Mammary epithelial cell (primary cell): Measurements from ENCODE around the gene NEURL4.

Source experiments
- EZH2 ChIP-seq: IDR thresholded peaks from 2 replicates; pipeline ENCODE4 v1.6.1; 2012; ENCODE audit warnings: low read length, inconsistent platforms, borderline replicate concordance
- TF ChIP-seq, protein P1 (sequence below), 2 donors: IDR thresholded peaks in 1 of 2; conservative IDR thresholded peaks in 1 of 2; 2 replicates each; pipeline ENCODE4 v1.5.1; 2011 to 2012; ENCODE audit warnings: inconsistent platforms in 2 of 2, low read length in 2 of 2, mild to moderate bottlenecking in 2 of 2, control low read depth in 1 of 2, low read depth in 1 of 2; ENCODE audit not compliant: insufficient read depth in 1 of 2; ENCODE audit errors: extremely low read depth in 1 of 2

GRCh38 chr17:7325031-7325528 is 4.1 kb downstream of the NEURL4 start:
- TF ChIP-seq, protein P1, sequence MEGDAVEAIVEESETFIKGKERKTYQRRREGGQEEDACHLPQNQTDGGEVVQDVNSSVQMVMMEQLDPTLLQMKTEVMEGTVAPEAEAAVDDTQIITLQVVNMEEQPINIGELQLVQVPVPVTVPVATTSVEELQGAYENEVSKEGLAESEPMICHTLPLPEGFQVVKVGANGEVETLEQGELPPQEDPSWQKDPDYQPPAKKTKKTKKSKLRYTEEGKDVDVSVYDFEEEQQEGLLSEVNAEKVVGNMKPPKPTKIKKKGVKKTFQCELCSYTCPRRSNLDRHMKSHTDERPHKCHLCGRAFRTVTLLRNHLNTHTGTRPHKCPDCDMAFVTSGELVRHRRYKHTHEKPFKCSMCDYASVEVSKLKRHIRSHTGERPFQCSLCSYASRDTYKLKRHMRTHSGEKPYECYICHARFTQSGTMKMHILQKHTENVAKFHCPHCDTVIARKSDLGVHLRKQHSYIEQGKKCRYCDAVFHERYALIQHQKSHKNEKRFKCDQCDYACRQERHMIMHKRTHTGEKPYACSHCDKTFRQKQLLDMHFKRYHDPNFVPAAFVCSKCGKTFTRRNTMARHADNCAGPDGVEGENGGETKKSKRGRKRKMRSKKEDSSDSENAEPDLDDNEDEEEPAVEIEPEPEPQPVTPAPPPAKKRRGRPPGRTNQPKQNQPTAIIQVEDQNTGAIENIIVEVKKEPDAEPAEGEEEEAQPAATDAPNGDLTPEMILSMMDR (conservative IDR thresholded peaks at IDR 0.05 in 1 of 2, IDR thresholded peaks at IDR 0.05 in 1 of 2; ENCODE audit: extremely low read depth in 1 of 2, insufficient read depth in 1 of 2, low read depth in 1 of 2, low read length in 2 of 2), result no peak
- TF ChIP-seq EZH2, result no peak
